GM18519 (cell line): Measurements from ENCODE around the gene SLC6A1.

Source experiments
- ATAC-seq: cut with Tn5 transposase; IDR thresholded peaks from one replicate; pipeline ENCODE4 v1.9.1; 2021; ENCODE audit warnings: mild to moderate bottlenecking, moderate library complexity; ENCODE audit not compliant: unreplicated experiment, low FRiP score

Gene SLC6A1

DNA sequence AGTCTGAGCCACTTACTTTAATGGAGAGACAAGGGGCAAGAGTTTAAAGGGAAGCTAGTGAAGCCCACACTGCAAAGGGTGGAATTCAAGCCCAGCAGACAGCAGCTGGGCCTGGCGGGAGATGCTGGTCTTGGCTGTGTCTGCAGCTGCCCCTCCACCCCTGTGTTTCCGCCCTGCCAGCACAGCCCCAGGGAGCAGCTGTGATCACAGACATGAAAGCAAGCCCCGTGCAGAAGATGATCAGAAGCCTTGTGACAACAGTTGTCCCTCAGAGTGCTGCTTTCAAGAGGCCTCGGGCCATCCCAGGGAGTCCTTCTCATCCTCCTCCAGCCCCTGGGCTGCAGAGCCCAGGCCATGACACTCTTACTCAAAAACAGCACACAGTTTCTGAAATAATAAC lies 24.1 kb upstream of the SLC6A1 start:
- no peak for ATAC-seq

DNA sequence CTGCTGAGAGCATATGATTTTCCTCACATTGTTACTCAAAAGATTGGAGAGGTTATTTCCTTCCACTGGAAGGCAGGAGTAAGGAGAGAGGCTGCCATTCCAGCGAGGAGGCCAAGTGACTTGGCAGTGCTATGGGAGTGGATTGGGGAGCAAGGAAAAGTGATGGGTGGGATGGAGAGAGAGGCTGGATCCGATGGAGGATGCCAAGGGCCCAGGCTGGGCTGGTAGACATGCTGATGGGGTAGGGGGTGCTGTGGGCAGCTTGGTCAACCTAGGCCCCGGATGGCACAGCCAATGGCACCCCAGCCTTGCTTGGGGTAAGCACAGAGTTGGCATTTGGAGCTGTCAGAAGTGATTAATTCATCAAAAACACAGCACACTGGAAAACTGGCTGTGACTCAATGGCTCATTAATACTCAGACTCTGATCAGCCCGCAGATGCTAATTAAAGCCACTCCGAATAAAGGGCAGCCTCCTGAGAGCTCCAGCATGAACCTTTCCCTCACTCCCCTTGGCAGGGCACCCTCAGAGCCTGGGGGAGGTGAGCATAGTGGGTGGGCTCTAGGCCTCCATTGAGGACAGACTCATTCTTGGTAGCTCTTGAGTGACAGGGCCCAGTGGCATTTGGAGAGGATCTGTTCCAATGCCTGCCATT lies 22.1 kb upstream of the SLC6A1 start:
- ATAC-seq: no peak

DNA sequence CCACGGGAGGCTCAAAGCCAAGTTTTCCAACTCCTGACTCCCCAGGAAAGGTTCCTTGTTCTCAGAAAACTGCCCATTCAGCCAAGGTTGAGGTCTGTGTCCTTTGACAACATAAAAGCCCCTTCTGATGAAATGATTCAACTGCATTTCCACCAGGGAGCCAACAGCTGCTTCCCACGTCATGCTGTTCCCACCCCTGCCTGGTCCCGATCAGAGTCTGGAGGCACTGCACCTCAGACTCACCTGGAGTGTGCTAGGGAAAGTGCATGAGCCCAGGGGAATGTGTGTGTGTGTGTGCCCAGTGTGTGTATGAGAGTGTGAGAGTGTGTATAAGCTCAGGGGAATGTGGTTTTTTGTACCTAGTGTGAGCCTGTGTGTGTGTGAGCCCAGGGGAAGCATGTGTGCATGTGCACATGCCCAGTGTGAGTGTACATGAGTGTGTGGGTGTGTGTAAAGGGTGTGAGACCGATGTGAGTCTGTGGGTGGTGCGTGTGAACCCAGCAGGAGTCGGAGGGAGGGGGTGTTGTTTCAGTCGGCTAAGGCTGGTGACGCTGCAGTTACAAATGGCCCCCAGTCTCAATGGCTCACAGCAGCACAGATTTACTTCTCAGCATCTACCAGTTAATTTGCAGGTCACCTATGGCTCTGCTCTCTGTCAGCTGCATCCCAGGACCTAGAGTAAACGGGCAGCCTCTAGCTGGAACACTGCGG lies 20.3 kb upstream of the SLC6A1 start:
- no peak for ATAC-seq

DNA sequence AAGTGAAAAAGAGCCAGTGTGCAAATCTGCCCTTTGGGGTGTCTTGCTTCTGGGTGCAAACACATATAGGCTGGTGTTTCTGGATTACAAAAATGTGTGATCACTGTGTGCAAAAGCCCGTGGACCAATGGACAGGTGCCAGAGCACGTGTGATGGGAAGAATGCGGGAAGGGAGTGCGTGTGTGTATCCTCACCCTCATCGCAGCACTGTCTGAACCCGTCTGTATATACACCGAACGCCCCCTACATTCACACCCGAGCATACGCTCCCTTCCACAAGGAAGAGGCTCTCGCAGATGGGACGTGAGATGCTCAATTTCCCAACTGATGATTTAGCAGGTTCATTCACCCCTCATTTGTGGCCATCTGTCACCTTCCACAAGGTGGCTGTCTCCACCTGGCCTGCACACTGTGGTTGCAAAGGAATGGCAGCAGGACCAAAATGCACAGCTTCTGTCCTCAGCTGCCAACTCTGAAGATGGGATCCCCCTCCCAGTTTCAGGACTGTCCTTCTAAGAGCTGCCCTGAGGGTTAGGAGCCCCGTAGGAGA lies 19.4 kb upstream of the SLC6A1 start:
- no peak for ATAC-seq

DNA sequence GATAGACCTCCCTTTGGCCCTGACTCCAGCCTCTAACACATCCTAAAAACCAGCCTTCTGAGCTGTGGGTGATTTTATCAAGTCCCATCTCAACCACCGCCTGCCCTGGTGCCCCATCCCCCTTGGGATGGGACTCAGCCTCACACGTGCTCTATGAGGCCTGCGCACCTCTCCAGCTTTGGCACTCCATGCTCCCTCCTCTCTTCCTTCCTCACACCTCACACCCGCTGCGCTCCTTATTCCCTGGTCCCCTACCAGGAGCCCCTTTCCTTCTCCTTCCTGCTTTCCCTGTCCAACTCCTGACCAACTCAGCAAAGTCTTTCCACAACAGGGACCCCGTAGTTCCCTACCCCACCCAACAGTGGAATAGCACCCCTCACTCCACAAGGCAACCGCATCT lies 18.4 kb upstream of the SLC6A1 start:
- no peak for ATAC-seq

DNA sequence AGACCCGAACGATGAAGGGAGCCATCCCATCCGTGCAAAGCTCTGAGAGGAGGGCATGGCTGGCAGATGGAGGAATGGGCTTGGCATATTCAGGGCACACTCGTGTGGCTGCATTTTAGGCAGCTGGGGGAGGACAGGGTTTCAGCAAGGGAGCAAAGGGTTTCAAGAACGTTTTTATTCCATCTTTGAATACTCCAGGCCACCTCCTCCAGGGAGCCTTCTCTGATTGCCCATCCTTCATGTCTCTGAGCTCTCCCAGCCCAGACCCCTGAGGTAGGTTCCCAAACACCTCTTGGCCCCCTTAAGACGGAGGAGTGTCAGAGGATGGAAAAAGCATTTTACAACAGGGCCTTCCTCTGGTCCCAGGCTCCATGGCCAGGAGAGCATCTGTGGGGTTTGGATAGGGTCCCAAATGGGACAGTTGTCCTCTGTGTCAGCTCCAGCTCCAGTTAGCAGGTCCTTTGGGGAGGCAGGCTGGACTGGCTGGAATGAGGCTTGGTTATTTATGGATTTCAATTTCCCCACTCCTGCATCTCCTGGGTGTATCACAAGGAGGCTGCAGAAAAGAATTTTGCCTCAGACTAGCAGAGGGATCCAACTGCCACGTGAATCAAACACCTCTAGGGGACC lies 17.7 kb upstream of the SLC6A1 start:
- no peak for ATAC-seq

DNA sequence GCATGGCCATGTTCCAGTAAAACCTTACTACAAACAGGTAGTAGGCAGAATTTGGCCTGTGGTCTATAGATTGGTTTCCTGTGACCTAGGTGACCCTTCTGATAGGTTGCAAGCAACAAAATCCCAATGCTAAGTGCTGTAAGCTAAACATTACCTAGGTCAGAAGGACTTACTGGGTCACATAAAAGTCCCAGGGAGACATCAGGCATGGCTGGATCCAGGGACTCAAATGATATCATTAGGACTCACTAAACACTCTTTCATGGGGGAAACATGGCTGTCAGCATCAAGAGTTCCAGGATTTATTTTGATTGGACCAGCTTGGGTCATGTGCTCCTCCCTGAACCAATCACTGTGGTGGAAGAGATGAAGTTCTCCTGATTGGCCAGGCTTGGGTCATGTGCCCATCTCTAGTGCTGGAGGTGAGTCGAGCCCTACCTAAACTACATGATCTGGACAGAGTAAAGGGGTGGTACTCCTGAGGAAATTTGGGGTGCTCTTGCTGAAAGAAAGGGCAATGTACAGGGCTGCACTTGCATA lies 16.8 kb upstream of the SLC6A1 start:
- ATAC-seq: no peak

DNA sequence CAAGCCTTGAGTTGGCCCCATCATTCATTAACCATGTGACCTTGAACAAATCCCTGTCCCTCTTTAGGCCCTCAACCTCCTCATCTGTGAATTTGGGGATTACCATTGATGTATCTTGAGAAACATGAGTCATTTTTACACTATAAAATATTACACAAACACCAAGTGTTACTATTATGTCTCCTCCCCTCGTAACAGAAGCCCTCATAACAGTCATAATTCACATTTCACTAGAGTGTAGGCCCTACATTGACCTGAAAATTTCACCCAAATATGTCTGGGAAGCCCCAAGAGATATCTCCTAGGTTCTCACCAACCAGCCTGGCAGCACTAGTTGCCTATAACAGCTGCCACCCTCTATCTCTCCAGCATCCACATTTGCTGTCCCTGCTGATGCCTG lies 15.8 kb upstream of the SLC6A1 start:
- no peak for ATAC-seq

DNA sequence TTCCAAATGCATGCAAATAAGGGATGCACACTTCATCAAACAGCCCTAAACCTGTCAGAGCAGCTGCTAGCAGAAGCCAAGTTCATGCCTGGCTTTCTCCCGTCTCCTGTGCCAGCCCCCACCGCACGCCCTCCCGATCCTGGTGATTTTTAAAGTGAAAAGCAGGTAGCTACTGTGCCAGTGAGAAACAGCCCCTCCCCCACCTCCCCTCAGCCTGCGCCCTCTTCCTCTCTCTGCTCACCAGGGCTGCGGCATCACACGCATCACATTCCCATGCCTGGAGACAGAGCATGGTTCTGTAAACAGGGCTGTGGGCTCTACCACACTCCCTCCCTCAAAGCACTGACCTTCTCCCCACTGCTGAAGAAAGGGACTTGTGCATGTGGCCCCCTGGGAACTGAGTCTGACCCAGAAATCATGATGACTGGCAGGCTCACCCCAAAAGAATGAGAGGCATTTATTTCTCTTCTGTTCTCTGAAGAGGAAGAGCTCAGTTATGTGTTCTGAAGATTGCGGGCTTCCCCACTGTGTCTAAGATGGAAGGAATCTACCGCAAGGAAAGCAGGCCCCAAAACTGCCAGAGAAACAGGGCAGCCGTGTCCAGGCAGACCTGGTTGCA lies 14.5 kb upstream of the SLC6A1 start:
- ATAC-seq: no peak

DNA sequence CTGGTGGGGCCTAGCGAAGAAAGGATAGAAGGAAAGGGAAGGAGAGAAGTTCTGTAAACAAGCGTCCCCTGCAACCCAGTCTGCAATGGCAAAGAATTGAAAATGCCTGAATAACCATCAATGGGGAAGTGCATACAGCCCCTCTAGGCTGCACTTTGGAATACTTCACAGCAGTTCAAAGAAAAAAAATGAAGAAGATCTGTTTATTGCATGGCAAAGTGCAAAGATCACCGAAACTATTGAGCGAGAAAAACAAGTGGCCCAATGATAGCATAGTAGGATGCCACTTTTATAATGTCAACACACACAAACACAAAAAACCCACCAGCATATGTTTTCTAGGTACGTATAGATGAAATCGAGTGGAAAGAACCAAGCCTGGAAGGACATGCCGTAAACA lies 13.6 kb upstream of the SLC6A1 start:
- no peak for ATAC-seq

DNA sequence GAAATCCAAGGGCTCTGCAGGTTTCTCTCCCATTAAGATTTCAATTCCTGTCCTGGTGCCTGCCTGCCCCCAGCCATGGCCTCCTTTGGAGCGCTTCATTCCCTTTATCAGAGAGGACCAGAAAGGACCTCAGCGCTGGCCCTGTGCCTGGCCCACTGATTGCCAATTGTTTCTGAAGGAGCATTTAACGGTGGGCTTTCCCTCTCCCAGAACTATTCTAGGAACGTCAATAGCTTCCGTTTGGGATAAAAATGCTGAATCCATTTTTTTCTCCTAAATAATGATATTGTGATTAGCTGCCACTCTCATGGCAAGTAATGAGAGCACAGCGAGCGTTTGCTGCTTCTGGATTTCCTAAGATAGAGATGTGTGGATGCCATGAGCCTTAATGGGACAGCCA lies 12.2 kb upstream of the SLC6A1 start:
- ATAC-seq: no peak

DNA sequence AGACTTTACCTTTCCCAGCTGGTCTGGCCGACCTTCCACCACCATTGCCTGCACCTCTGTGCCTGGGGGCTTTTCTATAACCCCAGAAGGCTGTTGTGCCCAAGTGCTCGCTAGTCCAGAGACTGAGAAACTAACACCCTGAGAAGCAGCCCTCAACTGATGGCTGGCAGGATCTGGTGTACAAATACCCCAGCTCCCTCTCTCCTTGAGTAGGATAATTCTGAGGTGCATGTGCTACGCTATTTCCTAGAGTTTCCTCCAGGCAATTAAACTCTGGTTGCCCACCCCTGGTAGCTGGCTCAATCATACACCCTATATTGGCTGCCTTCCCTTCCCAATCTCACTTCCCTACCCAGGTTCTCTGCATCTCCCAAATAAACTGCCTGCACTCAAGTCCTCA lies 11.5 kb upstream of the SLC6A1 start:
- ATAC-seq: no peak

DNA sequence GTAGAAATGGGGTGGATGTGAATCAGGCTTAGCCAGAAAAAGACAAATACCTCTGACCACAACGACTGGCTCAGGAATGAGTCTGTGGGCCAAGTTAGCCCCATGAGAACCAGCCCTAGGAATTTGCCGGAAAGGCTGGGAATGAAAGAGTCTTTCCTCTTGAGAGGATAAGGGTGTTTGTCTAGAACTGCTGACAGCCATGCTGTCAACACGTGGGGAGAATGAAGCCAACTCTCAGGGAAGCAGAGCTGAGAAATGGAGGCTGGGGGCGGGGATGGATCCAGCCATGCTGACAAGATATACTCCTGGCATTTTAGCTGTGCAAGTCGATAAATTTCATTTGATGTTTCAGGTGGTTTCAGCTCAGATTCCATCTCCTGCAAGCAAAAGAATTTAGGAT lies 10.6 kb upstream of the SLC6A1 start:
- no peak for ATAC-seq

DNA sequence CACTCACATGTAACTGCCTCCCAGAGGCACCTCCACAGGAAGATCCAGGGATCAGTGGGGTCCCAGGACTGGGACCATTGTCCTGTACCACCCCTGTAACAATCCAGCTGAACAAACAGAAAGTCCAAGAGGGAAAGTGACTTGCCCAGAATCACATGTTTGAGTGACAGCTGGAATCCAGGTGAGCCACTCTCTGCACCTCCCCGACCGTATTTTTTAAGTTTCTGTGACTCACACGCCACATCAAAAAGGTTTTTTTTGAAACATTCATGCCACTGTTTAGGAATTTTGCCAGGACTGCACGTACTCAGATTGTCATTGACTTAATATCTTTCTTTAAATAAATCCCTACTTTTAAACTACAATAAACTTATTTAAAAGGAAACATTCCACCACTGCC lies 9.8 kb upstream of the SLC6A1 start:
- ATAC-seq: no peak

DNA sequence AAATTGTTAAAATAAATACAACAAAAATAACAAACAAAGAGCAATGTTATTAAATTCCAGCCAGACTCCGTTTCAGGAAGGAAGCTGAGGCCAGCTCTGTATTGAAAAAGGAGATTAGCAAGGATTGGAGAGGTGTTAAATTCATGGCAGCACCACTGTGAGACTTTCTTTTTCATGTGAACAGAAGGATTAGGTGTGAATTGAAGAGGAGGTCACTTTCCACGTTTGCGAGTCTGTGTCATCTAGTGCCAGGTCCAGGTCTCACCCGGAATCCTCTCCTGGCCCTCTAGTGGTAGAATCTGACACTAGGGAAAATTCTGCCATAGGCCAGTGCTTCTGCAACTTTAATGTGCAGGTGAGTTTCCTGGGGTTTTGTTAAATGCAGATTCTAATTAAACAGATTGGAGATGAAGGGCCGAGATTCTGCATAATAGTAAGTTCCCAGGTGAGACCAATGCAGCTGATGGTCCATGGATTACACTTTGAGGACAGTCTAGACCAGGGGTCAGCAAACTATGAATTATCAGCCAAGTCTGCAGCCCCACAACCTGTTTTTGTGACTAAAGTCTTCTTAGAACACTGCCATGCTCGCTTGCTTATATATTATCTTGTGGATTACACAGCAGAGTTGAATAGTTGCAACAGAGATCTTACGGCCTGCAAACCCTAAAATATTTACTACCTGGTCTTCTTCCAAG lies 9.2 kb upstream of the SLC6A1 start:
- no peak for ATAC-seq

DNA sequence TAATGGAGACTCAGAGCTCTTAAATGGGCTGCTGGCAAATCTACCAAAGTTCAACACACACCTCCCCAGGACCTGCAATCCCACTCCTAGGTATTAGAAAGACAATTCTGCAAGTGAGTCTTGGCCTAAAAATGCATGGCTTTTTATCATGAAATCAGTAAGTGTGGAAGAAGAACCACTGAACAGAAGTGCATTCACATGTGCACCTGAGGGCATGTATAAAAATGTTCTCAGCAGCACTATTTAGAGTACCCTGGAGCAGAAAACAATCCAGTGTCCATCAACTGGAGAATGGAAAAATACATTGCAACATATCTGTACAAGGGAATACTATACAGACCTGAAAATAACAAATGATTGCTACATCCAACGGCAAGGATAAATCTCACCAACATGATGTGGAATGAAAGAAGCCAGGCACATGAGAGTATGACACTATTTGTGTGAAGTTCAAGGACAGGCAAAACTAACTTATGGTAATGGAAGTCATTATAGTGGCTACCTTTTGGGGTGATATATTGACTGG lies 8.1 kb upstream of the SLC6A1 start:
- ATAC-seq: no peak

DNA sequence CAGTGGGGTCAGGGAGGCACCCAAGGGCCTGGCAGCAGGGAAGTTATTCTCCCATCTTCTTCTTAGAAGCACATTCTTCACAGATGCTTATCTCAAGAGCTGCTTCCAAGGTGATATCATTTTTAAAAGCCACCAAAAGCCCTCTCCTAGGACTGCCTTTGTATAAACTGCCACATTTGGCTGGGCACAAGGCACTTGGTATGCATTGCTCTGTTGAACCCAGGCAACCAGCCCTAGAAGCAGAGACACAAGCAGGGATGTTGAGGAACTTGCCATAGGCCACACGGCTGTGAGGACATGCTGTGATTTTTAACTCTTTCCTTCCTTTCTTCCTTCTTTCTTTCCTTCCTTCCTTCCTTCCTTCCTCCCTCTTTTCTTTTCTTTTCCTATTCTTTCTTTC lies 7.4 kb upstream of the SLC6A1 start:
- ATAC-seq: no peak

DNA sequence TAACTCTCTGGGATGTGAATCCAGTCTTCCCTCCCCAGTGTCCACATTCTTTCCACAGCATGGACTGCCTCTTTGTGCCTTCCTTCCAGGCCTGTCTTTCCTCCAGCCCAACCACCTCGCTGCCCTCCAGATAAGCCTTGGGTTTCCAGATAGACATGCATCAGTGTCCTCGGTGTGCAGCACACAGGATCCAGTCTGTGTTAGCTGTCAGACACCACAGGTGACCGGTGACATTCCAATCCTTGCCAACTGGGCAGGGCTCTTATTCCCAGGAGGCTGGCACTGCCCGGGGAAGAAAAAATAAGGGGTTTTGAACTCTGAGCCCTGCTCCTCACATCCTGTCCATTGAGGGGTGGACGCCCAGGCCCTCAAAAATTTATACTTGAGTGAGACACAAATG lies 6.0 kb upstream of the SLC6A1 start:
- no peak for ATAC-seq

DNA sequence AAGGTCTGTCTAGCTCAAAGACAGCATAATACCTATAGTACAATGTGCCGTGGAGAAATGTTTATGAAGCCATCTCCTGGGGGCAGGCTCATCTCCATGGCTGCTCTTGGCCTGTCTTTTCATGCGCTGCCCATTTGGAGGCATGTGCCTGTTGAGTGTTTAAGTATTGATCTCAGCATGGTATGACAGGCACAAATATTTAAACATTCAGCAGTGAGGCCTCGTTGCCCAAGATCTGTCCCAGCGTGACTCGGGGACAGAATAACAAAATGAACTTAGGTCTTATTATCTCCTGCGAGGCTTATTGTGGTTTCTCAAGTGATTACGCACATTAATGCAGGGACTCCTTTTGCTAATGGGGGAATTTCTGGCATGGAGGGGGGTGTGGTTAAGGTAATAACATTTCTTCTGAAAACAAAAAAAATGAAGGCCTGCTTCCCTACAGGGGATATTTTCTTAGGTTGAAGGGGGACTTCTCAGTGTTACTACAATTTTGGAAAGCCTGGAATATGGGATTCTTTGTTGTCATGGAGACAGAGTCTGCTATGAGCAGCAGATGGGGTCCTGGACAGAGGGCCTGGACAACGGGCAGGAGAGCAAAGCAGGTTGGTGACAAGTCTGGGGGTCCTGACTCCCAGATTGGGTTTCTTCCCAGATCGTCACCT lies 4.4 kb upstream of the SLC6A1 start:
- ATAC-seq: no peak

DNA sequence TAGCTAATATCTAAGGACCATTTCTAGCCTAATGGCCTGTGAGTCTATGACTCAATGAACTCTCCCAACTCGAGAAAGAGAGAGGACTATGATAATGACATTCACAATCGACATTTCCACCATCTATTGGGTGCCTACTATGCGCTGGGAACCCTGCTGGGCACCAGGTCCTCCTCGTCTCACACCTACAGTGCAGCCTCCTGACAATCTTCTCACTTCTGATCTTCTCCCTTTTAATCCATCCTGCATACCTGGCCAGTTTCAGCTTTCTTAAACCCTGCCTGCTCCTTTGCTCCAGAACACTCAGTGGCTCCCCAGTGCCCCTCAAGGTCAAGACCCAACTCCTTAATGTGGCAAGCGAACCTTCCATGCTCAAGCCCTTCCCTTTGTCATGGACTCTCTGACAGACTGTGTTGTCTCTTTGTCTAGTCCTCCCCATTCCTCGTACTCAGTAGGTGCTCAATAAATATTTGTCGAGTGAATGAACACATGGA lies 3.5 kb upstream of the SLC6A1 start:
- no peak for ATAC-seq
